Measurements from ENCODE around the gene PDGFRB. TPM values are rescaled to one million over a fixed set of nuclear protein-coding genes. Genes with fewer than 3 reads are reported as not detected.
A peak's percentile ranks its signal among the peaks of the same experiment; 100 is the strongest.

PDGFRB gene
- total and polyA plus RNA-seq, 4 donors: 33.6 to 215 (median 78.3) TPM

DNA sequence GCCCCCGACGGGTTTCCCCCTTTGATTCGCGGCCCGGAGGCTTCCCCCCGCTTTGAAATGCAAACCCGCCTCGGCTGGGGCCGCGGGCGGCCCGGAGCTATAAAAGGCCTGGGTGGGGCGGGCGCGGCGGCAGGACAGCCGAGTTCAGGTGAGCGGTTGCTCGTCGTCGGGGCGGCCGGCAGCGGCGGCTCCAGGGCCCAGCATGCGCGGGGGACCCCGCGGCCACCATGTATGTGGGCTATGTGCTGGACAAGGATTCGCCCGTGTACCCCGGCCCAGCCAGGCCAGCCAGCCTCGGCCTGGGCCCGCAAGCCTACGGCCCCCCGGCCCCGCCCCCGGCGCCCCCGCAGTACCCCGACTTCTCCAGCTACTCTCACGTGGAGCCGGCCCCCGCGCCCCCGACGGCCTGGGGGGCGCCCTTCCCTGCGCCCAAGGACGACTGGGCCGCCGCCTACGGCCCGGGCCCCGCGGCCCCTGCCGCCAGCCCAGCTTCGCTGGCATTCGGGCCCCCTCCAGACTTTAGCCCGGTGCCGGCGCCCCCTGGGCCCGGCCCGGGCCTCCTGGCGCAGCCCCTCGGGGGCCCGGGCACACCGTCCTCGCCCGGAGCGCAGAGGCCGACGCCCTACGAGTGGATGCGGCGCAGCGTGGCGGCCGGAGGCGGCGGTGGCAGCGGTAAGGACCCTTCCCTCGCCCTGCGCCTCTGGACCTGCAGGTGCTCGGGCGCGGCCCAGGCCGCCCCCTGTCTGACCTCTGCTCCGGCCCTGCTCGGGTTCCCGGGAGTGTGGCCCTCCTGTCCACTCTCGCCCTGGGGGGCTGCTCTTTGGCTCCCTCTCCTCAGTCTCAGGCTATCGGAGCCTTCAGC is 11.2 kb upstream of the PDGFRB start, which contains the start of gene CDX1:
CDX1 (plus strand) TSS at position 129 of the 862 bp plus-strand sequence; CDS start at position 228, 99 bp downstream.
- DNase-seq (no peak), ATAC-seq (ENCODE audit: insufficient read depth, low FRiP score) (no peak)
- WGBS, 2 donors: 35 to 41% methylated on average over 74 to 93 of the region's 93 CpGs
- Histone ChIP-seq H3K4me3 (no peak within 1 kb of the TSS), H3K9me3 (ENCODE audit: control insufficient read depth in 4 of 4, insufficient read depth in 3 of 4, low read length in 3 of 4) (no peaks in the 10 kb centered on the region), H3K27ac (ENCODE audit: low read depth in 1 of 2, low read length in 1 of 2) (no peak within 1 kb of the TSS), H3K4me1 (ENCODE audit: control insufficient read depth in 5 of 5, insufficient read depth in 5 of 5, low read length in 5 of 5) (peaks cover 0 to 25% (median 12%) of the 10 kb centered on the region in 5 donors), H3K36me3 (ENCODE audit: control insufficient read depth in 4 of 4, insufficient read depth in 4 of 4, low read length in 4 of 4) (no peaks in the 10 kb centered on the region), H3K9ac (ENCODE audit: insufficient read depth in 1 of 2, low read length in 2 of 2) (no peak within 1 kb of the TSS), H3K27me3 (ENCODE audit: control insufficient read depth in 3 of 3, insufficient read depth in 3 of 3, low read length in 2 of 3) (peaks cover 0 to 3% (median 0%) of the 10 kb centered on the region in 3 donors)
- TF ChIP-seq, protein P1, sequence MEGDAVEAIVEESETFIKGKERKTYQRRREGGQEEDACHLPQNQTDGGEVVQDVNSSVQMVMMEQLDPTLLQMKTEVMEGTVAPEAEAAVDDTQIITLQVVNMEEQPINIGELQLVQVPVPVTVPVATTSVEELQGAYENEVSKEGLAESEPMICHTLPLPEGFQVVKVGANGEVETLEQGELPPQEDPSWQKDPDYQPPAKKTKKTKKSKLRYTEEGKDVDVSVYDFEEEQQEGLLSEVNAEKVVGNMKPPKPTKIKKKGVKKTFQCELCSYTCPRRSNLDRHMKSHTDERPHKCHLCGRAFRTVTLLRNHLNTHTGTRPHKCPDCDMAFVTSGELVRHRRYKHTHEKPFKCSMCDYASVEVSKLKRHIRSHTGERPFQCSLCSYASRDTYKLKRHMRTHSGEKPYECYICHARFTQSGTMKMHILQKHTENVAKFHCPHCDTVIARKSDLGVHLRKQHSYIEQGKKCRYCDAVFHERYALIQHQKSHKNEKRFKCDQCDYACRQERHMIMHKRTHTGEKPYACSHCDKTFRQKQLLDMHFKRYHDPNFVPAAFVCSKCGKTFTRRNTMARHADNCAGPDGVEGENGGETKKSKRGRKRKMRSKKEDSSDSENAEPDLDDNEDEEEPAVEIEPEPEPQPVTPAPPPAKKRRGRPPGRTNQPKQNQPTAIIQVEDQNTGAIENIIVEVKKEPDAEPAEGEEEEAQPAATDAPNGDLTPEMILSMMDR (IDR thresholded peaks at IDR 0.05; ENCODE audit: control extremely low read depth, extremely low read depth): no peak

DNA sequence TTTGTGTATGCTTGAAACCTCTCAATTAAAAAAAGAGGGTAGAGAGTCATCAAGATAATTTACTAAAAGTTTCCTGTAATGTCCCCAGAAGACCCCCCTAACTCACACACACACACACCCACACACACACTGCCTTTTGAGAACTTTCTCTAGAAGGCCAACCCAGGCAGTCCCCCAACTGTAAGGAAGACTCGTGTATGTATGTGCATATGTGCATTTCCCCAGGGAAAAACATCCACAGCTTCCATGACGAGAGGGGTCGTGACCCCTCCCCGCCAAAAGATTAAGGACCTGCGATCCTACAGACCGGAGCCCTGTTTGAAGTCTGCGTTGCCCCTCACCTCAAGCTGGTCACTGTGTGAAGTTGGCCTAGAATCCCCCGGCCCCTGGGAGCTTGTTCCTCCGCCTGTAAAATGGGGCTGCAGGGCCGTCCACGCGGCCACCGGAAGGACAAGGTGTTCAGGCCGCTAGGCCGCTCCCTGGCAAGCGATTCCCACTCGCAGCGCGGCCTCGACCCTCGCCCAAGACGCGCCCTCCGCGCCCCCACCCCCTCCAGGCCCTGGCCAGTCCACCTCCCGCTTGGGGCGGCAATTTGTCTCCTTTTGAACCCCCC is 10.5 kb upstream of the PDGFRB start:
- whole genome bisulfite sequencing, 2 donors: 81 to 84% methylated on average over 27 of the region's 27 CpGs
- TF ChIP-seq, protein P1 (IDR thresholded peaks at IDR 0.05; ENCODE audit: control extremely low read depth, extremely low read depth): no peak
- no peaks in the 10 kb centered on the region for H3K9me3 ChIP-seq (ENCODE audit: control insufficient read depth in 4 of 4, insufficient read depth in 3 of 4, low read length in 3 of 4)
- H3K27ac ChIP-seq (ENCODE audit: low read depth in 1 of 2, low read length in 1 of 2): no peak overlapping the region
- no peaks in the 10 kb centered on the region for H3K36me3 ChIP-seq (ENCODE audit: control insufficient read depth in 4 of 4, insufficient read depth in 4 of 4, low read length in 4 of 4)
- peaks cover 0 to 28% (median 10%) of the 10 kb centered on the region in 5 donors for H3K4me1 ChIP-seq (ENCODE audit: control insufficient read depth in 5 of 5, insufficient read depth in 5 of 5, low read length in 5 of 5)
- peaks cover 0 to 3% (median 0%) of the 10 kb centered on the region in 3 donors for H3K27me3 ChIP-seq (ENCODE audit: control insufficient read depth in 3 of 3, insufficient read depth in 3 of 3, low read length in 2 of 3)
- ATAC-seq (ENCODE audit: insufficient read depth, low FRiP score) (no peak), DNase-seq (no peak)
- H3K9ac ChIP-seq (ENCODE audit: insufficient read depth in 1 of 2, low read length in 2 of 2): no peak overlapping the region
- H3K4me3 ChIP-seq: no peak overlapping the region

DNA sequence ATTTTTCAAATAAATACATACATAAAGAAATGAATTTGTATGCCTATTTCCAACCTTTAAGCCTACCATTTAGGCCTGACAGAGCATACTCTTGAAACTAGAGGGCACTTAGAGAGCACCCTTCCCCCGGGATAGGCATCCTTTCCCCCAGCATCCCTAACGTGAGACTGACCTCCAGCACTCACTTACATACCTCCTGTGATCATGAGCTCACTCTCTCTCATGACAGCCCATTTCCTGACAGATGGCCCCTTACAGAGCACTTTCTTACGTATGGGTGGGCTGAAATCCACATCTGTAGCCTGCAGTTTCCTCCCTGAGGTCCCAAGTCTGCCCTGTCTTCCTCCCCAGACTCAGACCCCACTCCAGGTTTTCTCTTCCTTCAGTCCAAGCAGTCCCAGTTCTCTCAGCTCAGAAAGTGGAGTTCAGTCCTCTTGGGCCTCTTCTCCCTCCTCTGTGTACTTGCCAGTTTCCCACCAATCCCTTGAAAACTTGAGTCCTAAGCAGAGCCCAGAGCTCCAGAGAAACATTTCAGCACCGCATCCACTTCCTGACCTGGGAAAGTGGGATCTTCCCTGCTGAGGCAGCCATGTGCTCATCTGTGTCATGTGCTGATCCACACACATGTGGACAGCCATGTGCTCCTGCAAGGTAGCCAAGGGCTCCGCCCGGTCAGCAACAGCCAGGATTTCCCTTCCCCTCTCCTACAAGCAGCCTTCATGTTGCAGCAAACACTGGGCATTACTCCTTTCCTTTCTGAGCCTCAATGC is 8.8 kb upstream of the PDGFRB start:
- no peak for ATAC-seq (ENCODE audit: insufficient read depth, low FRiP score)
- Histone ChIP-seq H3K4me1 (ENCODE audit: control insufficient read depth in 5 of 5, insufficient read depth in 5 of 5, low read length in 5 of 5) (peaks cover 0 to 43% (median 15%) of the 10 kb centered on the region in 5 donors), H3K9me3 (ENCODE audit: control insufficient read depth in 4 of 4, insufficient read depth in 3 of 4, low read length in 3 of 4) (no peaks in the 10 kb centered on the region), H3K27ac (ENCODE audit: low read depth in 1 of 2, low read length in 1 of 2) (peak overlapping the region in 1 of 2 donors; percentile 9), H3K9ac (ENCODE audit: insufficient read depth in 1 of 2, low read length in 2 of 2) (no peak overlapping the region), H3K36me3 (ENCODE audit: control insufficient read depth in 4 of 4, insufficient read depth in 4 of 4, low read length in 4 of 4) (no peaks in the 10 kb centered on the region), H3K27me3 (ENCODE audit: control insufficient read depth in 3 of 3, insufficient read depth in 3 of 3, low read length in 2 of 3) (peaks cover 0 to 3% (median 0%) of the 10 kb centered on the region in 3 donors), H3K4me3 (no peak overlapping the region)
- 68 to 71% methylated on average over 6 of the region's 6 CpGs for WGBS, 2 donors
- TF ChIP-seq, protein P1 (IDR thresholded peaks at IDR 0.05; ENCODE audit: control extremely low read depth, extremely low read depth): no peak
- DNase-seq: no peak

All from lung (tissue), 12 donors.